ENCODE results near the gene SMC1B.

Gene SMC1B

DNA sequence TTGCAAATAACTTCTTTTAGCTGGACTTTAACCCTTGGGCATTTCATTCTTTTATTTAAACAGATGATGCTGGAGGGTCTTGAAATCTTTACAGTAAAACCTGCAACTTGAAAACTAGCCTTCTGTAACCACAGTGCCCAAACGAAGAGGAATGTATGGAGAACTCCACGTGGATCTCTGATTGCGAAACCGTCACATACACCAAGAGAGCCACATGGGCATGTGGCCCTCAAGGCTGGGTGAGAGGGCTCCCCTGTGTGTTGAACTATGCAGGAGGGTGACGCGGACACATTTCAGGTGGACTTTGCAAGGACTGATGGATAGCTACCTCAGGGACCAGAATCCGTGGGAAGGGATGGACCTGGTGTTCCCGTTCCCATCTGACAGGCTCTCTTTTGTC is 73.1 kb downstream of the SMC1B start:
- peaks cover 55% of the 10 kb centered on the region for H3K36me3 ChIP-seq
- no peaks in the 10 kb centered on the region for H3K9me3 ChIP-seq
- H3K4me3 ChIP-seq (ENCODE audit: low read depth, low read length), result no peak overlapping the region
- TF ChIP-seq, protein P1, sequence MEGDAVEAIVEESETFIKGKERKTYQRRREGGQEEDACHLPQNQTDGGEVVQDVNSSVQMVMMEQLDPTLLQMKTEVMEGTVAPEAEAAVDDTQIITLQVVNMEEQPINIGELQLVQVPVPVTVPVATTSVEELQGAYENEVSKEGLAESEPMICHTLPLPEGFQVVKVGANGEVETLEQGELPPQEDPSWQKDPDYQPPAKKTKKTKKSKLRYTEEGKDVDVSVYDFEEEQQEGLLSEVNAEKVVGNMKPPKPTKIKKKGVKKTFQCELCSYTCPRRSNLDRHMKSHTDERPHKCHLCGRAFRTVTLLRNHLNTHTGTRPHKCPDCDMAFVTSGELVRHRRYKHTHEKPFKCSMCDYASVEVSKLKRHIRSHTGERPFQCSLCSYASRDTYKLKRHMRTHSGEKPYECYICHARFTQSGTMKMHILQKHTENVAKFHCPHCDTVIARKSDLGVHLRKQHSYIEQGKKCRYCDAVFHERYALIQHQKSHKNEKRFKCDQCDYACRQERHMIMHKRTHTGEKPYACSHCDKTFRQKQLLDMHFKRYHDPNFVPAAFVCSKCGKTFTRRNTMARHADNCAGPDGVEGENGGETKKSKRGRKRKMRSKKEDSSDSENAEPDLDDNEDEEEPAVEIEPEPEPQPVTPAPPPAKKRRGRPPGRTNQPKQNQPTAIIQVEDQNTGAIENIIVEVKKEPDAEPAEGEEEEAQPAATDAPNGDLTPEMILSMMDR (IDR thresholded peaks at IDR 0.05; ENCODE audit: low read depth, low read length), result no peak
- no peak for DNase-seq
- no peaks in the 10 kb centered on the region for H3K4me1 ChIP-seq
- no peaks in the 10 kb centered on the region for H3K27me3 ChIP-seq

DNA sequence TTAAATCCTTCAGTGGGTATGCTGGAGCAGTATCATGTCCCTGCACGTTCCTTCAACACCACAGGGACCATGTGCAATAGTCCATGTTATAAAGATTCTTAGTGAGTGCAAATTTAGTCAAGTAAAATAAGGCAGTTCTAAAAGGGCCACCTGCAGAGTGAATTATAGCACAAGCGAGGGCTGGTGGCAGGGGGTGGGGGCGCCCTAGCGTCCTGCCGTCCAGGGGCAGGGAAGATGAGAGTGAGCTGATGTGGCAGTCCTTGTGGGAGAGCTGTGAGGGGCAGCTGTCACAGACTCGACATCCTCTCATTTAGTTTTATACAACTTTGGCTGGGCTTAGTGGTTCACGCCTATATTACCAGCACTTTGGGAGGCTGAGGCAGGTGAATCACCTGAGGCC is 74.6 kb downstream of the SMC1B start:
- H3K9me3 ChIP-seq, result no peaks in the 10 kb centered on the region
- H3K27me3 ChIP-seq, result no peaks in the 10 kb centered on the region
- H3K36me3 ChIP-seq, result peaks cover 70% of the 10 kb centered on the region
- TF ChIP-seq, protein P1 (IDR thresholded peaks at IDR 0.05; ENCODE audit: low read depth, low read length), result no peak
- H3K4me3 ChIP-seq (ENCODE audit: low read depth, low read length), result no peak overlapping the region
- H3K4me1 ChIP-seq, result no peaks in the 10 kb centered on the region
- DNase-seq, result no peak

- TF ChIP-seq, protein P1 (IDR thresholded peaks at IDR 0.05; ENCODE audit: low read depth, low read length), result no peak
- no peaks in the 10 kb centered on the region for H3K9me3 ChIP-seq
- H3K4me3 ChIP-seq (ENCODE audit: low read depth, low read length), result no peak overlapping the region
- peaks cover 71% of the 10 kb centered on the region for H3K36me3 ChIP-seq
- DNase-seq, result no peak
- no peaks in the 10 kb centered on the region for H3K27me3 ChIP-seq
- H3K4me1 ChIP-seq, result no peaks in the 10 kb centered on the region
Observed at GRCh38 chr22:45337536-45337935, 75.9 kb downstream of the SMC1B start.

GRCh38 chr22:45336971-45337431 is 76.4 kb downstream of the SMC1B start:
- DNase-seq, result no peak
- Histone ChIP-seq H3K36me3 (peaks cover 71% of the 10 kb centered on the region), H3K4me1 (no peaks in the 10 kb centered on the region), H3K9me3 (no peaks in the 10 kb centered on the region), H3K4me3 (ENCODE audit: low read depth, low read length) (no peak overlapping the region), H3K27me3 (no peaks in the 10 kb centered on the region)
- TF ChIP-seq, protein P1 (IDR thresholded peaks at IDR 0.05; ENCODE audit: low read depth, low read length), result no peak

GRCh38 chr22:45335854-45336522 is 77.4 kb downstream of the SMC1B start:
- no peaks in the 10 kb centered on the region for H3K4me1 ChIP-seq
- no peaks in the 10 kb centered on the region for H3K27me3 ChIP-seq
- H3K9me3 ChIP-seq, result no peaks in the 10 kb centered on the region
- TF ChIP-seq, protein P1 (IDR thresholded peaks at IDR 0.05; ENCODE audit: low read depth, low read length), result no peak
- peaks cover 71% of the 10 kb centered on the region for H3K36me3 ChIP-seq
- H3K4me3 ChIP-seq (ENCODE audit: low read depth, low read length), result no peak overlapping the region
- no peak for DNase-seq

- TF ChIP-seq, protein P1 (IDR thresholded peaks at IDR 0.05; ENCODE audit: low read depth, low read length), result peak; percentile 46
Observed at GRCh38 chr22:45335021-45335818, 78.2 kb downstream of the SMC1B start.

More at GRCh38 chr22:45335021-45335818, 78.2 kb downstream of the SMC1B start:
- H3K9me3 ChIP-seq, result no peaks in the 10 kb centered on the region
- no peak overlapping the region for H3K4me3 ChIP-seq (ENCODE audit: low read depth, low read length)
- peak; percentile 65 for DNase-seq
- H3K4me1 ChIP-seq, result no peaks in the 10 kb centered on the region; the same call in 1 of the 2 replicates
- H3K27me3 ChIP-seq, result no peaks in the 10 kb centered on the region
- peaks cover 72% of the 10 kb centered on the region for H3K36me3 ChIP-seq
